ENCODE data around the gene CPVL. TPM values are rescaled to one million over a fixed set of nuclear protein-coding genes. Genes with fewer than 3 reads are reported as not detected.

The CPVL gene
- 49.4 TPM for total RNA-seq
- long read RNA-seq, transcript CPVL-201 (13 exons, 2,091 nt), result major isoform, 69 of 93 reads
- long read RNA-seq, partial matches to known transcripts, result 1 of 93 reads
- long read RNA-seq, other reads (novel, unspliced or antisense), result 19 of 93 reads

DNA sequence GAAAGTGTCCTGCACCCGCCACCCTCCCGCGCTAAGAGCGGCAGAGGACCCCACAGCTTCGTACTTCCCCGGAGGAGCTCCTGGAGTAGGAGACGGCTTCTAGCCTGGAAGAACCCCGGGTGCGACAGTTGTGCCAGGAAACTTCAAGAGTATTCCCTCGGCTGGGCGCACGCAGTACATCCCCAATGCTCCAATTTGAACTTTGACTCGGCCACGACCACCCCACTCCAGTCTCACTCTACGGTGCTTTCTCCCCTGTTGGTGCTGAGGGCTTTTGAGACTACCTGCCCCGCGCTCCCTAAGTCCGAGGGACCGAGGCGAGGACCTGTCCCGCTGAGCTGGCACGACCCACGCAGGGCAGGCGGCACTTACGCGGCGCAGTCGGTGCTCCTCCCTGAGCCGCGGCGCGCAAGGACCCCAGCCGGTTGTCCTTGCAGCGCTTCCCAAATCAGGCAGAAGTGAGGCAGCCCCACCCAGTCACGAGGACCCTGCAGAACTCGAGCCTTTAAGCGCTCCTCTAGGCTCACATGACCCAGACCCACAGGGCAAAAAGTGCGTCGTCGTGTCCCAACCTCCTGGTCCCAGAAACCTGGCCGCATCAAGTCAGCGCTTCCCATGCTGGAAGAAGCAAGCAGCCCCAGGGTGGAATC is at the start of gene CPVL:
CPVL (minus strand) TSS at position 481 of the 650 bp plus-strand sequence. CDS start 25,476 bp downstream, outside the sequence.
- Histone ChIP-seq H3K4me3 (peak within 1 kb of the TSS; percentile 53), H3K36me3 (no peaks in the 10 kb centered on the region), H3K4me1 (peaks cover 11% of the 10 kb centered on the region), H3K27me3 (ENCODE audit: low read depth) (peaks cover 12% of the 10 kb centered on the region), H3K9me3 (no peaks in the 10 kb centered on the region), H3K27ac (peak within 1 kb of the TSS; percentile 62)
- DNase-seq (peak; percentile 79), ATAC-seq (peak; percentile 73 to 81)
- TF ChIP-seq, protein P1, sequence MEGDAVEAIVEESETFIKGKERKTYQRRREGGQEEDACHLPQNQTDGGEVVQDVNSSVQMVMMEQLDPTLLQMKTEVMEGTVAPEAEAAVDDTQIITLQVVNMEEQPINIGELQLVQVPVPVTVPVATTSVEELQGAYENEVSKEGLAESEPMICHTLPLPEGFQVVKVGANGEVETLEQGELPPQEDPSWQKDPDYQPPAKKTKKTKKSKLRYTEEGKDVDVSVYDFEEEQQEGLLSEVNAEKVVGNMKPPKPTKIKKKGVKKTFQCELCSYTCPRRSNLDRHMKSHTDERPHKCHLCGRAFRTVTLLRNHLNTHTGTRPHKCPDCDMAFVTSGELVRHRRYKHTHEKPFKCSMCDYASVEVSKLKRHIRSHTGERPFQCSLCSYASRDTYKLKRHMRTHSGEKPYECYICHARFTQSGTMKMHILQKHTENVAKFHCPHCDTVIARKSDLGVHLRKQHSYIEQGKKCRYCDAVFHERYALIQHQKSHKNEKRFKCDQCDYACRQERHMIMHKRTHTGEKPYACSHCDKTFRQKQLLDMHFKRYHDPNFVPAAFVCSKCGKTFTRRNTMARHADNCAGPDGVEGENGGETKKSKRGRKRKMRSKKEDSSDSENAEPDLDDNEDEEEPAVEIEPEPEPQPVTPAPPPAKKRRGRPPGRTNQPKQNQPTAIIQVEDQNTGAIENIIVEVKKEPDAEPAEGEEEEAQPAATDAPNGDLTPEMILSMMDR (IDR thresholded peaks at IDR 0.05), result no peak
- intact Hi-C loops (cut with DNase I), result no loop called here

DNA sequence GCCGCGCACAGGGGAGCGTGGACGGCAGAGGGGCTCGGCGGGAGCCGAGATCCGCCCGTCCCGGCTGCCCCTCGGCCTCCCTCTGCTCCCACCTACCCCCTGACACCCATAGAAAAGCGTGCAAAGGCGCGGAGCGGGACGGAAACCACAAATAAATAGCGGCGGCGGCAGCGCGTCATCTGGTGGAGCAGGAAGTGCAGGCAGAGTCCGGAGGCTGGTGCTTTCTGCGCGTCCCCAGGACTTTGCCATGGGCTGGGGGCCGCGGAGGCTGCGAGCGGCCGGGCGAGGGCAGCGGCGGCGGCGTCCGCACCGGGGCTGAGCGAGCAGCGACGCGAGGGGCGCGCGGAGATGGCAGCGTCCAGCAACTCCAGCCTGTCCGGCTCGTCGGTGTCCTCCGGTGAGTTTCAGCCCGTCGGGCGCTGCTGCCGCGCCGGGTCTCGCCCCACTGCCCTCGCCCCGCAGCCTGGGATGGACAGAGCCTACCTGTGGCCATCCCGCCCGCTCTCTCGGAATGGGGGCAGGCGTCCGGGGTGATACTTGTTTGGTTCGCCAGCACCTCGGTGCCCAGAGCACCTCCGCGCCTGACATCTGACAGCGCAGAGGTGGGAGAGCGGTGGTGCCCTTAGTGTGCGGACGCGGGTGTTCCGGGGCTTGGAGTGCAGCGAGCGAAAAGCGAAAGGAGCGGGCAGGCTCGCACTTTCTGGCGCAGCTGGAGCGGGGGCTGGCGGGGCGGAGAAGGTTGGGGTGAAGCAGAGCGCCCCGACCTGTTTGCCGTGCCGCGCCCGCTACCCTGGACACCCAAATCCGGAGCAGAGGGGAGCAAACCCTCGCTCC is 48.5 kb upstream of the CPVL start, which contains the start of gene CHN2:
CHN2 (plus strand) TSS at position 182 of the 834 bp plus-strand sequence.
- peak within 1 kb of the TSS; percentile 39 for H3K27ac ChIP-seq
- peaks cover 23% of the 10 kb centered on the region for H3K4me1 ChIP-seq
- H3K36me3 ChIP-seq, result no peaks in the 10 kb centered on the region
- DNase-seq, result peak; percentile 76
- TF ChIP-seq, protein P1 (IDR thresholded peaks at IDR 0.05), result no peak
- no peaks in the 10 kb centered on the region for H3K9me3 ChIP-seq
- H3K4me3 ChIP-seq, result peak within 1 kb of the TSS; percentile 83
- peaks cover 27% of the 10 kb centered on the region for H3K27me3 ChIP-seq (ENCODE audit: low read depth)
- intact Hi-C loops (cut with DNase I), result no loop called here
- peak; percentile 78 to 85 for ATAC-seq

- peak in 1 of 2 donors; percentile 29 for ATAC-seq
- no peaks in the 10 kb centered on the region for H3K36me3 ChIP-seq
- peak overlapping the region; percentile 39 for H3K27ac ChIP-seq
- TF ChIP-seq, protein P1 (IDR thresholded peaks at IDR 0.05), result no peak
- H3K9me3 ChIP-seq, result no peaks in the 10 kb centered on the region
- peak overlapping the region; percentile 83 for H3K4me3 ChIP-seq
- peaks cover 31% of the 10 kb centered on the region for H3K27me3 ChIP-seq (ENCODE audit: low read depth)
- peak; percentile 54 for DNase-seq
- intact Hi-C loops (cut with DNase I), result no loop called here
- H3K4me1 ChIP-seq, result peaks cover 28% of the 10 kb centered on the region
Measured at GRCh38 chr7:29194206-29194593, 47.9 kb upstream of the CPVL start.

DNA sequence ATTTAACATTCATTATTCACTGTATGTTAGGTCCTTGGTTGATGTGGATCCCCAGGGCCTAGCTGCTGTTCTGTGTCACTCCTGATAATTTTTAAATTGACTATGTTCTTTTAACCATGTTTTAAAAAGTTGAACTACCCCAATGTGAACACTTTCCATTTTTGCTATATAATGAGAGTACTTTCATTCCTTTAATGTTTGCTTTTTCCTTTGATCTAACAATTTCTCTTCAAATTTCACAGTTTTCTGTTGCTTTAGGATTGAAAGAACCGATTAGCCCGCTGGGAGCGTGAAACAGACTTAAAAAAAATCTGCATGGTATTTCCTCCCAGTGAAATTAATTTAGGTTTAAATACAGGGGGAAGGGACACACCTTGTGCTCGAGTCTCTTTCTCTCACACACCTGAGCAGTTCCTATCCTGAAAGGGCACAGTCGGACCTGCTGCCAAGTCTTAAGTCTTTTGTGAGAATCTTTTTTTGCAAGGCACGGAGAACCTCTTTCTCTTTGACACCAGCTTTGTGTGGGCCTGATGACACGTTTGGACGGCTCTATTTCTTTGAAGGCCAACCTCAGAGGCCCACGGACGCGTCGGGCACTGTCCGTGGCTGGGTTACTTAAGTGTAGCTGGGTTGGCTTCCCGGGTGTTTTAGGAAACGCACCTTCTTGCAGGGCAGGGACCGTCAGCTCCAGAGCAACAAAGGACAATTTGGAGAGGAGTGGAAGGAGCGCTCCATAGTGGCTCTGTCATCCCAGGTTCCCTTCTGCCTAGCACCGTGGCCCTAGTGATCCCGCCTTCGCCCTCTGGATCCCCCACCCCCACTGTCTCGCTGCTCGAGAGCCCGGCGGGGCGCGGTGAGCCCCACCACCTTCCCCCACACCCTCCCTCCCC is 47.2 kb upstream of the CPVL start:
- Histone ChIP-seq H3K4me3 (peak overlapping the region; percentile 83), H3K27me3 (ENCODE audit: low read depth) (peaks cover 31% of the 10 kb centered on the region), H3K9me3 (no peaks in the 10 kb centered on the region), H3K27ac (no peak overlapping the region), H3K36me3 (no peaks in the 10 kb centered on the region), H3K4me1 (peaks cover 28% of the 10 kb centered on the region)
- intact Hi-C loops (cut with DNase I), result no loop called here
- ATAC-seq, result peak; percentile 2 to 3
- TF ChIP-seq, protein P1 (IDR thresholded peaks at IDR 0.05), result no peak
- DNase-seq, result no peak

DNA sequence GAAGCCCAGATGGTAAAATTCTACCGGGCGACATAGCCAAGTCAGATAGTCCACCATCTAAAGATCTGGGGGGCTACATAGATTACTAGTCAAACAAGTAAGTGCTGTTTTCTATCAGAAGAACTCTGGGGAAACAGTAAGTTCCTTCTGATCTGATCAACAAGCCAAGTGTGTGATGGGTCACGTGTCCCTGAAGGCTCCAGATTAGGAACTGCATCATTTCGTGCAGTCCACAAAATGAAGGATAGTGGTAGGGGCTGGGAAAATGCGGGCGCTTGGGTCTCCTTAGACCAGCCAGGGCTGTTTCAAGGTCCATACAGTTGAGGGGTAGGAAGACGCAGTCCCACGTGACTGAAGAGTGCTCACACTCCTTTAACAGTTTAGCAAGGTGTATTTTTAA is 46.5 kb upstream of the CPVL start:
- Histone ChIP-seq H3K27me3 (ENCODE audit: low read depth) (peaks cover 27% of the 10 kb centered on the region), H3K4me3 (no peak overlapping the region), H3K4me1 (peaks cover 28% of the 10 kb centered on the region), H3K27ac (no peak overlapping the region), H3K36me3 (no peaks in the 10 kb centered on the region), H3K9me3 (no peaks in the 10 kb centered on the region)
- intact Hi-C loops (cut with DNase I), result no loop called here
- TF ChIP-seq, protein P1 (IDR thresholded peaks at IDR 0.05), result no peak
- ATAC-seq (no peak), DNase-seq (no peak)
